SU-DHL-6 (cell line): Measurements from ENCODE around the gene UTP15.
A peak's percentile ranks its signal among the peaks of the same experiment; 100 is the strongest.

ENCODE experiments used
- H2AFZ ChIP-seq: fragments of 200-600 bp; sonication (generic); 2 replicates; pipeline ENCODE4 v1.6.1; 2014; ENCODE audit warnings: low read depth, mild to moderate bottlenecking, moderate library complexity, mixed read lengths, antibody characterized with exemption, low read length; ENCODE audit not compliant: severe bottlenecking
- H3F3A ChIP-seq: fragments of 200-600 bp; shearing (Covaris generic); 2 replicates; pipeline ENCODE4 v1.6.0; 2016; ENCODE audit warnings: antibody characterized with exemption, mild to moderate bottlenecking; ENCODE audit not compliant: insufficient read depth
- H3K27ac ChIP-seq: fragments of 200-600 bp; sonication (generic); 2 replicates; pipeline ENCODE4 v1.5.1; 2016; ENCODE audit warnings: low read depth, mild to moderate bottlenecking, low read length, moderate library complexity, mixed read lengths
- H3K27me3 ChIP-seq: fragments of 200-600 bp; sonication (generic), shearing (Covaris generic); 2 replicates; pipeline ENCODE4 v1.6.0; 2014; ENCODE audit warnings: mild to moderate bottlenecking, low read length
- H3K36me3 ChIP-seq: fragments of 200-600 bp; sonication (generic); 2 replicates; pipeline ENCODE4 v1.6.1; 2014; ENCODE audit warnings: mild to moderate bottlenecking, low read length, mixed read lengths
- H3K4me2 ChIP-seq: fragments of 300-600, 200-600 bp; shearing (Covaris generic), sonication (generic); 2 replicates; pipeline ENCODE4 v1.6.0; 2014; ENCODE audit warnings: low read length, low read depth, mild to moderate bottlenecking; ENCODE audit not compliant: poor library complexity, severe bottlenecking
- H3K4me3 ChIP-seq: fragments of 200-600 bp; sonication (generic); 2 replicates; pipeline ENCODE4 v1.5.1; 2014; ENCODE audit warnings: antibody characterized with exemption, low read length, mild to moderate bottlenecking, mixed read lengths; ENCODE audit not compliant: insufficient read depth, poor library complexity, severe bottlenecking
- H3K79me2 ChIP-seq: fragments of 200-600 bp; sonication (generic); 2 replicates; pipeline ENCODE4 v1.6.1; 2014; ENCODE audit warnings: mild to moderate bottlenecking, low read length, moderate library complexity; ENCODE audit not compliant: insufficient read depth
- H3K9ac ChIP-seq: fragments of 200-600 bp; sonication (generic); 2 replicates; pipeline ENCODE4 v1.7.0; 2014; ENCODE audit warnings: mild to moderate bottlenecking, low read length
- H3K9me2 ChIP-seq: fragments of 200-600 bp; sonication (generic); replicated peaks from 2 replicates; pipeline ENCODE4 v1.6.1; 2014; ENCODE audit warnings: low read length; ENCODE audit not compliant: insufficient read depth
- H3K9me3 ChIP-seq: fragments of 200-600 bp; sonication (generic); 2 replicates; pipeline ENCODE4 v1.6.1; 2014; ENCODE audit warnings: low read length, mixed read lengths; ENCODE audit not compliant: insufficient read depth
- H4K20me1 ChIP-seq: fragments of 200-600 bp; sonication (generic); 2 replicates; pipeline ENCODE4 v1.6.1; 2014; ENCODE audit warnings: low read depth, mild to moderate bottlenecking, antibody characterized with exemption, low read length, moderate library complexity, mixed read lengths
- CTCF ChIP-seq: fragments of 200-600 bp; sonication (generic); IDR thresholded peaks from one replicate; pipeline ENCODE4 v1.5.1; 2017; ENCODE audit warnings: antibody characterized with exemption, mild to moderate bottlenecking, low read length, moderate library complexity; ENCODE audit not compliant: insufficient read depth, poor library complexity, severe bottlenecking
- EZH2phosphoT487 ChIP-seq: fragments of 200-600 bp; sonication (generic), shearing (Covaris generic); conservative IDR thresholded peaks from 2 replicates; pipeline ENCODE4 v1.6.1; 2018; ENCODE audit warnings: mild to moderate bottlenecking, antibody characterized with exemption, low read length, moderate library complexity, mixed read lengths

Gene UTP15

GRCh38 chr5:73591102-73591695, 25.7 kb downstream of the UTP15 start:
- H3K27ac ChIP-seq: no peak overlapping the region
- H3K4me3 ChIP-seq: no peak overlapping the region
- H3K4me2 ChIP-seq: no peak overlapping the region
- no peaks in the 10 kb centered on the region for H4K20me1 ChIP-seq
- no peaks in the 10 kb centered on the region for H3K9me2 ChIP-seq
- no peak overlapping the region for H3K9ac ChIP-seq
- no peak overlapping the region for H2AFZ ChIP-seq
- no peaks in the 10 kb centered on the region for H3F3A ChIP-seq
- H3K36me3 ChIP-seq: no peaks in the 10 kb centered on the region
- H3K27me3 ChIP-seq: no peaks in the 10 kb centered on the region
- TF ChIP-seq EZH2phosphoT487: no peak
- peak; percentile 41 for TF ChIP-seq CTCF
- H3K9me3 ChIP-seq: no peaks in the 10 kb centered on the region
- H3K79me2 ChIP-seq: no peaks in the 10 kb centered on the region

GRCh38 chr5:73591698-73592501, 26.4 kb downstream of the UTP15 start:
- Histone ChIP-seq H3K9me2 (no peaks in the 10 kb centered on the region), H4K20me1 (no peaks in the 10 kb centered on the region), H3K4me3 (no peak overlapping the region), H3K79me2 (no peaks in the 10 kb centered on the region), H3K9ac (no peak overlapping the region), H3K9me3 (no peaks in the 10 kb centered on the region), H3K27ac (no peak overlapping the region), H3K36me3 (no peaks in the 10 kb centered on the region), H3K27me3 (no peaks in the 10 kb centered on the region), H3K4me2 (no peak overlapping the region), H3F3A (no peaks in the 10 kb centered on the region), H2AFZ (no peak overlapping the region)
- TF ChIP-seq EZH2phosphoT487: no peak
- TF ChIP-seq CTCF: no peak

- Histone ChIP-seq H2AFZ (no peak overlapping the region), H3K9ac (no peak overlapping the region), H3K27me3 (no peaks in the 10 kb centered on the region), H3K79me2 (no peaks in the 10 kb centered on the region), H3K4me2 (no peak overlapping the region), H4K20me1 (no peaks in the 10 kb centered on the region), H3F3A (no peaks in the 10 kb centered on the region), H3K9me3 (no peaks in the 10 kb centered on the region), H3K4me3 (no peak overlapping the region), H3K9me2 (no peaks in the 10 kb centered on the region), H3K27ac (no peak overlapping the region), H3K36me3 (no peaks in the 10 kb centered on the region)
- TF ChIP-seq EZH2phosphoT487 (no peak), CTCF (no peak)
Observed at GRCh38 chr5:73592551-73592950, 27.0 kb downstream of the UTP15 start.
